ENCODE data around the gene MEX3C.

Gene MEX3C

DNA sequence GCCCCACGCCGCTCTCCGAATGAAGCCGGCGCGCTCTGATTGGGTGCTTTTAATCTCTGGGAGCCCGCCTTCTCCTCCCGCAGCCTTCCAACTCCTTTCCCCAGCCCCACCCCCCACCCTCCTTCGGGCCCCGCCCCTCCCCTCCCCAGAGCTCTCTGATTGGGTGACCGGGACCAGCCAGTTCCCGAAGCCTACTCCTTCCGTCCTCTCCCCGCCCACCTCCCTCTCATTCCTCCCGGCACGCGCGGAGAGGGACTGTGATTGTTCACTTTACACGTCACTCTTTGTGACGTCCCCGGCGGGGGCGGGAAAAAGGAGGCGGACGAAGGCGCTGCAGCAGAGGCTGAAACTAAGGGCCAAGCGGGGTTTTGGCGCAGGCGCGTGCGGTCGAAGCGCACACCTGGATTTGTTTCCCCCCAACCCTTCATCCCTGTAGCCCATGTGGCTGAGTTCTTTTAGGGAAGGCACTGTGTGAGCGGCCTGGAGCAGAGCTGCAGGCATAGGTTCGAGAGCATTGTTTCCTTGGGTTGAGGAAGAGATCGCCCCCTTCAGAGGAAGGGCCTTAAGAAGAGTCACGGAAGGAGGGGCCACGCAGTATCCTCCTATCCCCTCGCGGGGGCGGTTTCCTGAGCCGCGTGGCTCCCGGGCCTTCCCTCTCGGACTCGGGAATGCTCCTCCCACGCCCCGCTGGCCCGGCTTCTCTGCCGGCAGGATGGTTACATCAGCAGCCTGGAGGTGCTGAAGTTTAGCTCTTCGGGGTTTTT, at the start of gene MEX3C:
Gene MEX3C, minus strand, starts transcription at position 21 of the 764 bp plus-strand sequence. CDS start 361 bp downstream, outside the sequence.
- no peak for TF ChIP-seq CTCF (IDR thresholded peaks at IDR 0.05; ENCODE audit: extremely low read depth, missing control alignments)
- peak; percentile 95 for DNase-seq (ENCODE audit: low spot score)

DNA sequence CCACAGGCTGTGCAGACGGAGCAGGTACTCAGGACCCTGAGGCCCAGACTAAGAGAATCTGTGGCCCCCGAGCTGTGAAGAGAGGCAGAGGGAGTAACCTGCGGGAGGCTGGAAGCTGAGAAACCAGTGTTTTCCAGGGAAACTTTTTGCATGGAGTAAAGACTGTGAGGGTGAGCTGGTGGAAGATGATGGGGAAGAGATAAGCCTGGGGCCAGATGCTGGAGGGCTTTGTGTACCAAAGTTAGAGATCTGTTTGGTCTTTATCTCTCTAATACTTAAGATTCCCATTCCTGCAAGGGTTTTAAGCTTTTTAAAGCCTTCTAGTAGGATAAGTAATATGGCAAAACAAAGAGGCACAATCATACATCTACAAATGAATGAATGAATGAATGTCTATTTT, 43.7 kb upstream of the MEX3C start:
- DNase-seq (ENCODE audit: low spot score) = no peak
- TF ChIP-seq CTCF (IDR thresholded peaks at IDR 0.05; ENCODE audit: extremely low read depth, missing control alignments) = no peak

- no peak for TF ChIP-seq CTCF (IDR thresholded peaks at IDR 0.05; ENCODE audit: extremely low read depth, missing control alignments)
- DNase-seq (ENCODE audit: low spot score) = no peak
Observed at GRCh38 chr18:51236225-51236624, 38.7 kb upstream of the MEX3C start.

- no peak for TF ChIP-seq CTCF (IDR thresholded peaks at IDR 0.05; ENCODE audit: extremely low read depth, missing control alignments)
- DNase-seq (ENCODE audit: low spot score) = peak; percentile 13
Observed at GRCh38 chr18:51235009-51235789, 37.7 kb upstream of the MEX3C start.

DNA sequence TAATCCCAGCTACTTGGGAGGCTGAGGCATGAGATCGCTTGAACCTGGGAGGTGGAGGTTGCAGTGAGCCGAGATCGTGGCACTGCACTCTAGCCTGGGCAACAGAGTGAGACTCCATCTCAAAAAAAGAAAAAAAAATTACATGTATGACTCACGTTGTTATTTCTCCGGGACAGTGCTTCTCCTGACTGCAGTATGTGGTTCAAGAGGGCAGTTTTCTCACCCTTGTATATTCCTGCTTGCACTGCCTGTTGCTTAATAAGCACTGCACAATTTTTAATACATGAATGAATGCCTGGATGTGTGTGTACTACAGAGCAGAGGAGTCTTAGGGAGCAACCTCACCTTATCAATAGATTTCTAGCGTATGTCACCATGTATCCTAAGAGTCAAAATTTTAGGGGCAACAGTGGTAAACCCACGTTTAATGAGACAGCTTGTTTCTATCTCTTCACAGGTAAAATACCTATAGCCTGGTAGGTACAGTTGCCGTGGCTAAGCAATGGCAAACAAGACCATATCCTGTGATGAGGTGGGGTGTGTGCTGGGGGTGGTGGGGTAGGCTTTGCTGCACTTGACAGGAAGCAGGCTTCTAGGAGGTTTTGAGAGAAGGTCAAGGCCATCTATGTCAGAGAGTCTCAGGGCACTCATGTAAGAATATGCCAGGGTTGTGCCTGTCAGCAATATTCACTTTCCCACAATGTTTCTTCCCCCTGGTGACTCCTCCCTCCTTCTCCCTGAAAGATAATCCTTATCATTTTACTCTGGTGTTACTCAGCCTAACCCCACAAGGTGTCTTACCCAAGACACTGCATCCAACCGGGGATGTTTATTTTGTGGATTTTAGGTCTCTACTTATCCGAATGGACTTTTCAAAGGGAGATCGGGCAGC, 36.9 kb upstream of the MEX3C start:
- DNase-seq (ENCODE audit: low spot score) = no peak
- no peak for TF ChIP-seq CTCF (IDR thresholded peaks at IDR 0.05; ENCODE audit: extremely low read depth, missing control alignments)

DNA sequence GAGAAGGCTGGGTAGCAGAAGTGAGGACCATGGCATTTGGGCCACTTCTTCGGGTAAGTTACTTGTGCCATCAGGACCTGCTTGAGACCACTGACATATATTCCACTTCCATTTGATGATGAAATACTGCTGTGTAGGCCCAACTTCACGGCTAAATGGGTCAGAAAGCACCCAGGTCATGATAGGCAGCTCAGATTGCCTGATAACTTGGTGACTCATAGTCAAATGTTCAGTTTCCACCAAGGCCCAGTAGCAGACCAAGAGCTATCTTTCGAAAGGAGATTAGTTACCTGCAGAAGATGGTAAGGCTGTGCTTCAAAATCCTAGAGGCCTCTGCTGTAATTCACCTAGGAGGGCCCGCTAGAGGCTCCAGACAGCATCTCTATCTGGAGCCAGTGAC, 31.8 kb upstream of the MEX3C start:
- no peak for DNase-seq (ENCODE audit: low spot score)

More for the DNA sequence above, 31.8 kb upstream of the MEX3C start:
- no peak for TF ChIP-seq CTCF (IDR thresholded peaks at IDR 0.05; ENCODE audit: extremely low read depth, missing control alignments)

All from GM20000 (cell line).